Gastroesophageal sphincter (tissue), 4 donors: ENCODE data around the gene SSBP3. TPM values are rescaled to one million over a fixed set of nuclear protein-coding genes. Genes with fewer than 3 reads are reported as not detected.

Source experiments
- ATAC-seq: fragments of 150-250 bp; one replicate; pipeline ENCODE4 v1.9.1; 2016; ENCODE audit warnings: mild to moderate bottlenecking, moderate library complexity
- H3K27ac ChIP-seq, 4 donors: fragments of 200-600 bp; sonication (generic) in 3 of 4; 1 replicate in 3 of 4; 2 replicates in 1 of 4; pipeline ENCODE4 v1.5.1; 2016 to 2019
- H3K27me3 ChIP-seq: fragments of 200-600 bp; sonication (generic); one replicate; pipeline ENCODE4 v1.5.1; 2019
- H3K36me3 ChIP-seq, 2 donors: fragments of 200-600 bp; sonication (generic); one replicate each; pipeline ENCODE4 v1.5.1; 2019; ENCODE audit warnings: control low read depth in 1 of 2
- H3K4me1 ChIP-seq, 3 donors: fragments of 200-600 bp; sonication (generic); 1 replicate in 2 of 3; 2 replicates in 1 of 3; pipeline ENCODE4 v1.5.1; 2016 to 2019; ENCODE audit warnings: control low read depth in 2 of 3
- H3K4me3 ChIP-seq, 2 donors: fragments of 200-600 bp; sonication (generic); one replicate each; pipeline ENCODE4 v1.5.1; 2019; ENCODE audit warnings: mild to moderate bottlenecking in 1 of 2, moderate library complexity in 1 of 2
- H3K9me3 ChIP-seq, 3 donors: fragments of 200-600 bp; sonication (generic); one replicate each; pipeline ENCODE4 v1.5.1; 2017 to 2019; ENCODE audit warnings: control low read depth in 2 of 3
- EP300 ChIP-seq: sonication (generic); formaldehyde crosslinking; IDR thresholded peaks from one replicate; pipeline ENCODE4 v1.6.1; 2017; ENCODE audit warnings: antibody characterized with exemption, mild to moderate bottlenecking
- POLR2A ChIP-seq, 2 donors: fragments of 450-650 bp; IDR thresholded peaks; one replicate each; pipeline ENCODE4 v1.6.1; 2017; ENCODE audit warnings: antibody characterized with exemption in 2 of 2, mild to moderate bottlenecking in 2 of 2, moderate library complexity in 1 of 2
- POLR2AphosphoS5 ChIP-seq: sonication (generic); formaldehyde crosslinking; IDR thresholded peaks from one replicate; pipeline ENCODE4 v1.6.1; 2017; ENCODE audit warnings: antibody characterized with exemption
- WGBS, 2 donors: methylation state at CpG; one replicate each; pipeline ENCODE4 v1.1.5; 2018; ENCODE audit warnings: low coverage in 1 of 2; 5-methylcytosine and 5-hydroxymethylcytosine counted together
- total RNA-seq, 4 donors: library from RNA; depleted of rRNA; stranded (reverse); fragments of >200 nt; gene quantifications; one replicate each; pipeline ENCODE4 v1.1.0, GENCODE V29; 2016
- TF ChIP-seq, protein P1 (sequence below), 4 experiments: fragments of 200-600 bp in 2 of 4; fragments of 450-650 bp in 2 of 4; sonication (generic) in 1 of 4; IDR thresholded peaks; one replicate each; pipeline ENCODE4 v1.5.1; 2017 to 2019; ENCODE audit warnings: antibody characterized with exemption in 4 of 4, mild to moderate bottlenecking in 2 of 4, moderate library complexity in 2 of 4

The SSBP3 gene
- total RNA-seq, 4 donors from 2014 or later = 40.8 to 46.7 (median 45.5) TPM

DNA sequence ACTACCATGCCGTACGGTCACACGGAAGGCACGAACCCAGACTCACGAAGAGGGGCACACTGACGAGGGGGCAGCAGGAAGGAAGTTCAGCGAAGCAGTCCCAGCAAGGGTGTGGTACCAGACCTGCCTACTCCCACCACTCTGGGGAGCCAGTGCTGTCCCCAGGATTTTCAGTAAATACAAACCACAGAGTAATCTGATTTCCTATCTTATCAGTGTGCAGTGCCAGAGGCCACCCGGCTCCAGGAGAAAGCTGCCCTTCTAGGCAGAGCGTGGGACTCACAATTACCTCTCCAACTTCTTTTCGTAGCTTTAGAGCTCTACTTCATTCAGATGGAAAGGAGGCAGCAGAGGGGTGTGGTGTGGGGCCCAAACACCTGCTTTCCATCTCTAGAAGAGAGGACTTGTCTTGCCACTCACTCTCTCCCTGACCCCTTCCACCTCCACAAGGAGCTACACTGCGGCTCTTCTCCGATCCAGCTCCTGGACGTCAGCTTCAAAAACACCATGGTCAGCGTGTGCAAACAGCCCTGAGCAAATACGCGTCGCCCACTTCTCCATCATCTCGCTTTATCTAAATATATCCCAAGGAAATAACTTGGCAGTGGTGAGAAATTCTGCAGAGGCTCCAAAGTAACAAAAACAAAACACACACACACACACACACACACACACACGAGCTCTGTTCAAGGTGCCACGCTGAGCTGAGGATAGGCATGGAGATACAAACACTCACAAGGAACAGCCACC lies 107.7 kb downstream of the SSBP3 start:
- 15 to 33% methylated on average over 4 to 12 of the region's 20 CpGs for WGBS, 2 donors
- peak; percentile 60 for ATAC-seq
- Histone ChIP-seq H3K27ac (peak overlapping the region; percentile 70 to 89 (median 85)), H3K36me3 (no peaks in the 10 kb centered on the region), H3K4me1 (peaks cover 0 to 97% (median 40%) of the 10 kb centered on the region in 3 donors), H3K4me3 (no peak overlapping the region), H3K27me3 (no peaks in the 10 kb centered on the region), H3K9me3 (no peaks in the 10 kb centered on the region)
- TF ChIP-seq POLR2AphosphoS5 = peak; percentile 26
- no peak for TF ChIP-seq EP300
- TF ChIP-seq POLR2A (IDR thresholded peaks at IDR 0.05) = no peak
- TF ChIP-seq, protein P1, sequence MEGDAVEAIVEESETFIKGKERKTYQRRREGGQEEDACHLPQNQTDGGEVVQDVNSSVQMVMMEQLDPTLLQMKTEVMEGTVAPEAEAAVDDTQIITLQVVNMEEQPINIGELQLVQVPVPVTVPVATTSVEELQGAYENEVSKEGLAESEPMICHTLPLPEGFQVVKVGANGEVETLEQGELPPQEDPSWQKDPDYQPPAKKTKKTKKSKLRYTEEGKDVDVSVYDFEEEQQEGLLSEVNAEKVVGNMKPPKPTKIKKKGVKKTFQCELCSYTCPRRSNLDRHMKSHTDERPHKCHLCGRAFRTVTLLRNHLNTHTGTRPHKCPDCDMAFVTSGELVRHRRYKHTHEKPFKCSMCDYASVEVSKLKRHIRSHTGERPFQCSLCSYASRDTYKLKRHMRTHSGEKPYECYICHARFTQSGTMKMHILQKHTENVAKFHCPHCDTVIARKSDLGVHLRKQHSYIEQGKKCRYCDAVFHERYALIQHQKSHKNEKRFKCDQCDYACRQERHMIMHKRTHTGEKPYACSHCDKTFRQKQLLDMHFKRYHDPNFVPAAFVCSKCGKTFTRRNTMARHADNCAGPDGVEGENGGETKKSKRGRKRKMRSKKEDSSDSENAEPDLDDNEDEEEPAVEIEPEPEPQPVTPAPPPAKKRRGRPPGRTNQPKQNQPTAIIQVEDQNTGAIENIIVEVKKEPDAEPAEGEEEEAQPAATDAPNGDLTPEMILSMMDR (IDR thresholded peaks at IDR 0.05) = no peak

DNA sequence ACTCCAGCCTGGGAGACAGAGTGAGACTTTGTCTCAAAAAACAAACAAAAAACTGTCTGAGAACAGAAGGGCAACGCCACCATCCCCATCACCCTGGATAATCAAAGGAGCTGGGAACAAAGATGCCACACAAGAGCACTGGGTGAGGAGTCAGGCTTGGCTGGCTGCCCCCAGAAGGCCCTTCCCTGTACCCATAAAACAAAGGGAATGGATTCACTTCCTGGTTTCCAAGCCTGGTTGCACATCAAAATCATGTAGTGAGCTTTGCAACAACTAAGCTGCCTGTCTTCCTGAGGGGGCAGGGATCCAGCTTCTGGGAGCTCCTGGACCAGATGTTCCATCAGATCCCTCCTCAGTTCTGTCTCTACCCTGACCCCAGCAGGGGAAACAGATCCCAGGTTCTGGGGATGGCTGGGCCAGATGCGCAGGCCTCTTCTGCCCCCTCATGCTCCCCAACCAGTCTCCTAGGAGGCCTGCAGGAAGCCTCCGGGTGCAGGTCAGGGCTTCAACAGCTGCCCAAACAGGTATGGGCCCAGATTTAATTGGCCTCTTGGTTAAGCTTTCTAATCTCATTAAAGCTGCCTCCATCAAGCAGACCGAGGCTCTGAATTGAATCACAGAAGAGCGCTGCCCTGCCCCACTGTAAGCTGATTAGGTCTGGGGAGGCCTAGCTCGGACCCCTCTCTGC lies 108.5 kb downstream of the SSBP3 start:
- Histone ChIP-seq H3K4me3 (no peak overlapping the region), H3K27ac (peak overlapping the region; percentile 70 to 89 (median 85)), H3K9me3 (no peaks in the 10 kb centered on the region), H3K36me3 (no peaks in the 10 kb centered on the region), H3K4me1 (peaks cover 0 to 97% (median 40%) of the 10 kb centered on the region in 3 donors), H3K27me3 (no peaks in the 10 kb centered on the region)
- ATAC-seq = no peak
- TF ChIP-seq POLR2A (IDR thresholded peaks at IDR 0.05) = no peak
- no peak for TF ChIP-seq POLR2AphosphoS5
- no peak for TF ChIP-seq EP300
- TF ChIP-seq, protein P1 (IDR thresholded peaks at IDR 0.05) = no peak
- WGBS, 2 donors = 80% methylated on average over 1 of the region's 6 CpGs; no CpG with 5 or more reads in 1 of the 2 donors

DNA sequence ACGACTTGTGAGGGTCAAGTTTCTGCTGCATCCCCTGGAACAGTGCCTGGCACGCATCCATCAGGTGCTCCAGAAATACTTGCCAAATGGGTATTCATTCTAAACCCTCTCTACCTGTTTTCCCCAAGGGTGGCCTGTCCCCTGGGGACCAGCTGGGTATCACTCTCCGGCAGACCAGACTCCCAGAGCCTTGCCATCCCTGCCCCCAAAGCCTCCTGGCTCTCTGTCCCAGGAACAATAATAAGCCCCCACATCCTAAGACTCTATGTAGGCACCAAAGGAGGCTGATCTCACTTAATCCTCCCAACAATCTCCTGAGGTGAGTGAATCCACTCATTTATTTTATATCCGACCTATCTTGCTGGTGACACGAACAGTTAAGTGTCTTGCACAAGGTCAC lies 109.5 kb downstream of the SSBP3 start:
- no peaks in the 10 kb centered on the region for H3K36me3 ChIP-seq
- H3K9me3 ChIP-seq = no peaks in the 10 kb centered on the region
- no peak overlapping the region for H3K4me3 ChIP-seq
- WGBS, 2 donors = 96% methylated on average over 3 of the region's 5 CpGs; no CpG with 5 or more reads in 1 of the 2 donors
- ATAC-seq = no peak
- H3K27me3 ChIP-seq = no peaks in the 10 kb centered on the region
- H3K27ac ChIP-seq = peak overlapping the region; percentile 18 to 89 (median 85)
- TF ChIP-seq, protein P1 (IDR thresholded peaks at IDR 0.05) = no peak
- TF ChIP-seq POLR2AphosphoS5 (no peak), EP300 (no peak)
- H3K4me1 ChIP-seq = peaks cover 3 to 98% (median 48%) of the 10 kb centered on the region in 3 donors

DNA sequence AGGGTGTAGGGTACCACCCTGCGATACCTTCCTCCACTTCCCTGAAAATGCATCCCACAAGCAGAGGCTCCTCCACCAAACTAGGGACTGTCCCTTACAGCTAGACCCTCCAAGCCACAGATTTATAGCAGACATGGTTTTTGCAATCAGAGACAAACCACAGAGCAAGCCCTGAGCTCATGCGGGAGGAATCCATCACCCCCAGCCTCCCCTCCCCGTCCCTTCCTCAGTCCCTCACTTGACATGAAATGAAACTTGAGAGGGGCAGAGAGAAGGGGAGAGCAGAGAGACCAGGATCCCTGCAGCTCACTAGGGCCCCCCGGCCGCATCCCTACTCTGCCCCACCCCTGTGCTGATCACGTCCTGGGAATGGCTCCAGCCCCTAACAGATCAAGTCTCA lies 111.3 kb downstream of the SSBP3 start:
- H3K36me3 ChIP-seq = no peaks in the 10 kb centered on the region
- peaks cover 13 to 98% (median 60%) of the 10 kb centered on the region in 3 donors for H3K4me1 ChIP-seq
- TF ChIP-seq POLR2AphosphoS5 (no peak), POLR2A (IDR thresholded peaks at IDR 0.05) (no peak), EP300 (no peak)
- TF ChIP-seq, protein P1 (IDR thresholded peaks at IDR 0.05) = no peak
- peak overlapping the region in 3 of 4 donors; percentile 85 to 89 (median 85) for H3K27ac ChIP-seq
- H3K4me3 ChIP-seq = no peak overlapping the region
- WGBS, 2 donors = 47 to 67% methylated on average over 1 to 3 of the region's 6 CpGs
- ATAC-seq = no peak
- no peaks in the 10 kb centered on the region for H3K27me3 ChIP-seq
- H3K9me3 ChIP-seq = no peaks in the 10 kb centered on the region
